Measurements from ENCODE around the gene DLX1.

The DLX1 gene

GRCh38 chr2:172096626-172097547 lies 11.6 kb downstream of the DLX1 start:
- no peak for DNase-seq (ENCODE audit: low read depth)
- TF ChIP-seq CTCF (conservative IDR thresholded peaks at IDR 0.05; ENCODE audit: low read depth, low read length) = no peak
- H3K4me3 ChIP-seq (ENCODE audit: low read length) = peak overlapping the region; percentile 33

GRCh38 chr2:172097557-172098131 lies 12.3 kb downstream of the DLX1 start:
- DNase-seq (ENCODE audit: low read depth) = no peak
- H3K4me3 ChIP-seq (ENCODE audit: low read length) = no peak overlapping the region

GRCh38 chr2:172098287-172098649 lies 13.0 kb downstream of the DLX1 start:
- TF ChIP-seq CTCF (conservative IDR thresholded peaks at IDR 0.05; ENCODE audit: low read depth, low read length) = no peak
- no peak for DNase-seq (ENCODE audit: low read depth)
- no peak overlapping the region for H3K4me3 ChIP-seq (ENCODE audit: low read length)

More at GRCh38 chr2:172097557-172098131, 12.3 kb downstream of the DLX1 start:
- TF ChIP-seq CTCF (conservative IDR thresholded peaks at IDR 0.05; ENCODE audit: low read depth, low read length) = no peak

GRCh38 chr2:172098650-172099471 lies 13.6 kb downstream of the DLX1 start:
- no peak for TF ChIP-seq CTCF (conservative IDR thresholded peaks at IDR 0.05; ENCODE audit: low read depth, low read length)
- DNase-seq (ENCODE audit: low read depth) = no peak
- H3K4me3 ChIP-seq (ENCODE audit: low read length) = peak overlapping the region; percentile 44

GRCh38 chr2:172099472-172100079 lies 14.3 kb downstream of the DLX1 start:
- no peak for DNase-seq (ENCODE audit: low read depth)
- H3K4me3 ChIP-seq (ENCODE audit: low read length) = peak overlapping the region; percentile 44
- TF ChIP-seq CTCF (conservative IDR thresholded peaks at IDR 0.05; ENCODE audit: low read depth, low read length) = no peak

- H3K4me3 ChIP-seq (ENCODE audit: low read length) = no peak overlapping the region
- no peak for DNase-seq (ENCODE audit: low read depth)
- TF ChIP-seq CTCF (conservative IDR thresholded peaks at IDR 0.05; ENCODE audit: low read depth, low read length) = no peak
These were observed 15.0 kb downstream of the DLX1 start for GRCh38 chr2:172100080-172100934.

Data from retinal pigment epithelial cell (primary cell).